GM18526 (cell line): ENCODE results near the gene CTSF.

Experiments used
- POLR2A ChIP-seq: IDR thresholded peaks from 3 replicates; pipeline ENCODE4 v1.6.1; 2011; ENCODE audit not compliant: insufficient read length; ENCODE audit errors: extremely low read depth

CTSF gene

DNA sequence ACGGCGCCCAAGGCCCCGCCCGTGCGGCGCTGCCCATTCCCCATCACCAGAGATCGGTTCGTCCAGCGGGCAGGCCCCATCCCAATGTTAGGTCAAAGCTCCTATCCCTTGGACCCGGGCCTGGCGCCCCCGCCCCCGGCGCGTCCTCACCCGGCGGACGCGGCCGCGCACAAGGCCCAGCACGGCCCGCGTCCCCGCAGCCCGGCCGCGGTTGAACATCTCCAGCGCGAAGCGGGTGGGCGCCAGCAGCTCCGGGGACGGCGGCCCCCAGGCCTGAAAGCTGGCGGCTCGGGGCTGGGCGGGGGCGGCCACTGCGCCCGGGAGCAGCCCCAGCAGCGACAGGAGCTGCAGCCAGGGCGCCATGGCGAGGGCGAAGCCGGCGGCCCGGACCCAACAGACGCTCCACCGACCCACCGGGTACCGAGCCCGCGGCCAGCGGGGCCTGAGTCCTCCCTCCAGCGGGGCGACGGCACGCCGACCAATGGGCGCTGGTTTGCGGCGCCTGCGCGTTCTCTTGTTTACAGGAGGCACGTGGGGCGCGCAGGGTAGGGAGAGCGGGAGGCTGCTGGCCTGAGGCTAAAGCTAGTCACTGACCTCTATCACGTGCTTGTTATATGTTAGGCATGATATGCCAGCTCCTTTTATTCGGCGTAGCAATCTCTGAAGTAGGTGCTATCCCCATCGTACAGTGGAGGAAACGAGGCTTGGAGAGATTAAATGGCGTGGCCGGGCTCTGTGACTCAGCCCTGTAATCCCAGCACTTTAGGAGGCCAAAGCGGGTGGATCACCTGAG lies at the start of gene CTSF:
CTSF (minus strand) TSS at position 483 of the 793 bp plus-strand sequence; CDS start at position 363, 120 bp downstream.
- no peak for TF ChIP-seq POLR2A

- TF ChIP-seq POLR2A: no peak
Observed at GRCh38 chr11:66617155-66617834, 48.9 kb upstream of the CTSF start.

- peak; percentile 99 for TF ChIP-seq POLR2A
Observed at GRCh38 chr11:66616379-66617154, 48.2 kb upstream of the CTSF start, which contains the start of gene RBM14. TSS of gene RBM14 (plus strand) at chr11:66616630. CDS start at chr11:66616721, 91 bp downstream.

DNA sequence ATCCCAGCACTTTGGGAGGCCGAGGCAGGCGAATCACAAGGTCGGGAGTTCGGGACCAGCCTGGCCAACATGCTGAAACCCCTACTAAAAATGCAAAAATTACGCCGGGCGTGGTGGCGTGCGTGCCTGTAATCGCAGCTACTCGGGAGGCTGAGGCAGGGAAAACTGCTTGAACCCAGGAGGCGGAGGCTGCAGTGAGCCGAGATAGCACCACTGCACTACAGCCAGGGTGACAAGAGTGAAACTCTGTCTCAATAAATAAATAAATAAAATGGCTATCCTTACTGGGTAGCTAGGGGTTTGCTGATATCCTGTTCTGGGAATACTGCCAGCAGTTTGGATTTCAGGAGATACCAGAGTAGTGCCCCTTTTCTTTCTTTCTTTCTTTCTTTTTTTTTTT lies 45.7 kb upstream of the CTSF start:
- TF ChIP-seq POLR2A: no peak

DNA sequence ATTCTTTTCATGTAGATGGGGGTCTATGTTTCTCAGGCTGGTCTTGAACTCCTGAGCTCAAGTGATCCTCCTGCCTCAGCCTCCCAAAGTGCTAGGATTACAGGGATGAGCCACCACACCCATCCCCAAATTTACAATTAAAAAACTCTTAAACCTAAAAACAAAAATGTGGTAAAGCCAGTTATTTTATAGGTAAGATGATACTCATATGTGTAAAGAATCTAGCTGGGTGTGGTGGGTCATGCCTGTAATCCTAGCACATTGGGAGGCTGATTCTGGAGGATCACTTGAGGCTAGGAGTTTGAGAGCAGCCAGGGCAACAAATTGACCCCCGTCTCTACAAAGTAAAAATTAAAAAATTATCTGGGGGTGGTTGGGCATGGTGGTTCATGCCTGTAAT lies 44.1 kb upstream of the CTSF start:
- no peak for TF ChIP-seq POLR2A

GRCh38 chr11:66609721-66610617 lies 41.6 kb upstream of the CTSF start:
- no peak for TF ChIP-seq POLR2A

GRCh38 chr11:66607126-66607834 lies 38.9 kb upstream of the CTSF start:
- no peak for TF ChIP-seq POLR2A

DNA sequence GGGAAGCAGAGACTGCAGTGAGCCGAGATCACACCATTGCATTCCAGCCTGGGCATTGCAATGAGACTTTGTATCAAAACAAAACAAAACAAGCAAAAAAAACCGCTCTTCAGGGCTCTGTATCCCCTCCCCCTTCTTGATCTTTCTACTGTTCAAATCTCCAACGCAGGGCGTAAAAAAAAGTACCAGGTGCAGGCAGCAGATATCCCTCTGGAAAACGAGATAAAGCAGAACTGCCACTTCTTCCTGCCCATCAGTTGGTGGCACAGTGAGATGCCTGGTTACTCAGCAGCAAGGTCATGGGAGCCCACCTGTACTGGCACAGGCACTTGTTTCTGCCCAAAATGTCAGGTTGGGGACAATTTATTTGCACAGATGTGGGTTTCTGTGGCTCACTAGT lies 35.7 kb upstream of the CTSF start:
- no peak for TF ChIP-seq POLR2A

- no peak for TF ChIP-seq POLR2A
Observed at GRCh38 chr11:66603072-66603471, 34.7 kb upstream of the CTSF start.

DNA sequence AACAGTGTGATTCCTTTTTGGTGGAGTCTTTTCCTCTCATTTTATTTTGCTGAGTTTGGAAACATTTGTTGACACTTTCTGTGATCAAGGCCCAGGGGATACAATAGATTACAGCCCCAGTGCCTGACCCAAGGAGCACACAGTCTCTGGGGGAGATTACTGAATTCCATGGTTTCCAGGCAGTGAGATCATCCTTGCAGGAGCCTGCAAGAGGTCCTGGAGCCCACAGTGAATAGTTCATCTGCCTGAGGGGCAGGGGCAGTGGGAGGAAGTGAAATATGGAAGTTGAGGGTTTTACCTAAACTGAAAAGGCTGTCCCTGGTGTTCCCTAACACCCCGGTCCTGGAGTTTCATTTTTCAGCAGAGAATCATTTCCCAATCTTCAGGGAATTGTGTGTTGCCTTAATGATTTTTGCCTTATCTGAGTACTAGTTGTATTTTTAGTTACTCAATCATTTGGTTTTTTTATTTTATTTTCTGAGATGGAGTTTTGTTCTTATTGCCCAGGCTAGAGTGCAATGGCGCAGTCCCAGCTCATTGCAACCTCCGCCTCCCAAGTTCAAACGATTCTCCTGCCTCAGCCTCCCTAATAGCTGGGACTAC lies 32.3 kb upstream of the CTSF start:
- no peak for TF ChIP-seq POLR2A

GRCh38 chr11:66600219-66600618 lies 31.8 kb upstream of the CTSF start:
- no peak for TF ChIP-seq POLR2A

DNA sequence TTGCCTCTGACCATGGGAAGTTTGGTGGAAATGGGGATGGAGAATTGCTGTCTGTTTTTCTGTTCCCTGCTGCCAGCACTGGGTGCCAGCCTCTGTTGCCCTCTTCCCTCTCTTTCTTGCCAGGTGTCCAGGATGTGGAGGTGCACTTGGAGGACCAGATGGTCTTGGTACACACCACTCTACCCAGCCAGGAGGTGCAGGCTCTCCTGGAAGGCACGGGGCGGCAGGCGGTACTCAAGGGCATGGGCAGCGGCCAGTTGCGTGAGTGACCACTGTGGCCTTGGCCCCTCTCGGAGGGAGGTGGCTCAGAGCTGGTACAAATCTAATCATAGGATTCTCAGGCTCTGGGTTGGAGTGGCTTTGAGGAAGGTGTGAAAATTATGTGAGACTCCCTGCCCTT lies 30.6 kb upstream of the CTSF start:
- TF ChIP-seq POLR2A: no peak

DNA sequence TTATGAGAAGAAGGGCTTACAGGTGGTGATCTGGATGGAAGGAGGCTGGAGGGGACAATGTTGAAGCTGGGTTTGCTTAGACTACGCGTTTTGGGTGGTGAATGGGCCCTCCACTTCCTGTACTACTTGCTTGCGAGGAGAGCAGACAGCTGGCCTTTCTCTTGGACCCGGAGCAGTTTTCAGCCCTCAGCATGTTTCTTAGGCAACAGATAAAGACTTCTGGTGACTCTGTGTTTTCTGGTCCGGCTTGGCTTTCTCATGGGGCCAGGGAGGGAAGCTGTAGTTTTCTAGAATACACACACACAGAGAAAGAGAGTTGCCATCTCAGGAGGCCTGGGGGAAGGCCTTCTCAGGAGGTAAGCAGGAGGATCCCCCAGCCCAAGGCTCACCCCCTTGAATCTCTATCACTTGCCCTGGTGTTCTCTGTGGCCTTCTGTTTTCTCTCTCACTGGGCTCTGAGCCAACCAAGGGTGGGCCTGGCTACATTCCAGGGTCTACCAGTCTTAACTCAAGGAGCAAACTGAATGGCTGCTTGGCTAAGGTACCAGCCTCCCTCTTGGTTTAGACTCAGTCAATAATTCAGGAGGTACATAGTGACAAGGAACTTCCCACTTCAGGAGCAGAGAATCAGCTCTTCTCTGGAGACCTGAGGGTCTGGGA lies 27.0 kb upstream of the CTSF start:
- TF ChIP-seq POLR2A: no peak

- no peak for TF ChIP-seq POLR2A
Observed at GRCh38 chr11:66593650-66594049, 25.2 kb upstream of the CTSF start.

- TF ChIP-seq POLR2A: no peak
Observed at GRCh38 chr11:66593303-66593635, 24.9 kb upstream of the CTSF start.
